Cardiac septum (tissue), 1 donor: ENCODE data around the gene RNASEH1. TPM values are rescaled to one million over a fixed set of nuclear protein-coding genes. Genes with fewer than 3 reads are reported as not detected.
"Not testable (repeated sequence)": the region's sequence is repeated elsewhere in the genome, so short reads cannot be mapped to it uniquely, and the experiment has no call there.

ENCODE experiments used
- DNase-seq: peaks from one replicate; pipeline ENCODE4 v3.0.0-alpha.2; 2020; ENCODE audit warnings: low spot score
- intact Hi-C: fragments of 100-400 bp; cut with DNase I; formaldehyde crosslinking; loops from one replicate; pipeline ENCODE4 v1.14.0; 2022
- total RNA-seq: library from RNA; stranded (reverse); fragmentation: NEBNext Ultra II Directional; extraction: Animal tissue kit (Norgen Biotek cat#: 25700); gene quantifications from one replicate; pipeline ENCODE4 v1.2.1, GENCODE V29; 2021
- donor health status: DM: no; HTN: no; CAD: no.

RNASEH1 gene
- total RNA-seq, 1 donor from 2014 or later: 21.4 TPM

- DNase-seq: no peak
- intact Hi-C loops: no loop called here
Observed at GRCh38 chr2:3527886-3528785, 30.0 kb downstream of the RNASEH1 start.

DNA sequence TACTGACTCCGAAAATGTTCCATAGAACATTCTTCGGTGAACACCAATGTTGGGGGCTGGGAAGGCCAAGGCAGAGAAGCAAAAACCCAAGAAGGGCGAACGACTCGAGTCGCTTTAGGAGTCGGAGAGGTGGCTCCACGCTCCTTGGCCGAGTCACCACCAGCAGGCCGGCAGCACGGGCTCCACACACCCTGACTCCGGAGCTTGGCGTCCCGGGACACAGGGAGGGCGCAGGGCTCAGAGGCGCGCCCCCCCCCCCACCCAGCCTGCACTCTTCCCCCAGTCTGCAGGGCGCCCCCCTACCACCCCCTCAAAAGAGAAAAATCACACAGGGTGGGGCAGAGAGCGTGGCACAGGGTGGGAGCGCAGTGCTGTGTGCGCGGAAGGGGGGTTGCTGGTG is 31.3 kb downstream of the RNASEH1 start:
- intact Hi-C loops: no loop called here
- no peak for DNase-seq

DNA sequence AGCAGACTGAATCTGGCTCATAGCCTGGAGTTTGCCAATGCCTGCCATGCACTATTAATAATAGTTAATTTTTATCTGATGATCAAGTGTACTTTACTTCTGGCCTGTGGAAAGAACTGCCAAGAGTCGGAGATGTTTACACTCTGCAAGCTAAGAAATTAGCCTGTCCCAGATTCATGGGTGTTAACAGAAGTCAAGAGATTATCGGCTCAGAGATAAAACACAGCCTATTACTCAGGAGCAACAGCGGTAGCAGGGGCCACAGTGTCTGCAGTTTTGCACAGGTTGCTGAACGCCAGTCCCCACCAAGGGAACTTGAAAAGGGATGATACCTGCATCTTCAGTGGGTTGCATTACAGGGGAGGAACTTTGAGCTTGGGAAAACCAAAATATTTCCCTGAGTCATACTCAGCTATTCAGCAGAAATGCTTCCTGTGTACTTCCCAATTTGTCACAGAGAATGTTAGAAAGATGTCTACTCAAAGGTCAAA is 34.5 kb downstream of the RNASEH1 start:
- DNase-seq: no peak
- intact Hi-C loops: no loop called here

- intact Hi-C loops: no loop called here
- no peak for DNase-seq
Observed at GRCh38 chr2:3522961-3523421, 35.1 kb downstream of the RNASEH1 start.

GRCh38 chr2:3520591-3520990 is 37.5 kb downstream of the RNASEH1 start:
- intact Hi-C loops: no loop called here
- DNase-seq: no peak

- intact Hi-C loops: loop anchor here (1.0 to 5.0 kb wide), 3 partner anchors 39 to 58 kb away; partner anchors contain the start of genes RNASEH1 and RPS7
- peak; percentile 91 for DNase-seq
Observed at GRCh38 chr2:3519255-3520205, 38.6 kb downstream of the RNASEH1 start, which contains the start of gene ADI1. Gene ADI1, minus strand, starts transcription at chr2:3519531. Its CDS starts 44 bp downstream, at chr2:3519487.

GRCh38 chr2:3518496-3519254 is 39.5 kb downstream of the RNASEH1 start:
- intact Hi-C loops: loop anchor here (1.0 to 5.0 kb wide), 3 partner anchors 40 to 59 kb away; partner anchors contain the start of genes RNASEH1 and RPS7
- peak; percentile 98 for DNase-seq

DNA sequence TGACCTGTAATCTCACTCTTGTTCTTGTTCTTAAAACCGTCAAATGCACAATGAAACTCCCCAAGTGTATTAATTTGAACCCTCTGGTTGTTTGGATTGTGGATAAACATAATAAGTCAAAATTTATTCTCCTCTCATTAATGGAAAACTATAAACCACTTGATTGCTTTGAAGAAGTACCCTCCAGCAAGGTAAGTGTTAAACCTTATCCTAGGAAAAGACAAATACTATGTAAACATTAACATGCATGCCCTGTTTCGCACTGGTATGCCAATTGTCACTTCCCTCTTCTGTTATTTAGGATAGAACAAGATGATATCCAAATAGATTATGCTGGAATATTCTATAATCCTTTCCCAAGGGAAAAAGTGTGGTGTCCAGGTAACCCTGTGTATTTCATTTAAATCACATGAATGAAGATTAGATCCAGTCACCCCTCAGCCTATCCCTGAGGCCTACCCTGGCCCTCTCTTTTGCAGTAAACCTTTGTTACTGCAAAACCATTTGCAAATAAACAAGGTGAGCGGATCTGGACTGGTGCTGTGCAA is 40.1 kb downstream of the RNASEH1 start:
- intact Hi-C loops: loop anchor here (5.0 kb wide), 2 partner anchors 46 to 59 kb away; partner anchors contain the start of gene RPS7
- DNase-seq: no peak

DNA sequence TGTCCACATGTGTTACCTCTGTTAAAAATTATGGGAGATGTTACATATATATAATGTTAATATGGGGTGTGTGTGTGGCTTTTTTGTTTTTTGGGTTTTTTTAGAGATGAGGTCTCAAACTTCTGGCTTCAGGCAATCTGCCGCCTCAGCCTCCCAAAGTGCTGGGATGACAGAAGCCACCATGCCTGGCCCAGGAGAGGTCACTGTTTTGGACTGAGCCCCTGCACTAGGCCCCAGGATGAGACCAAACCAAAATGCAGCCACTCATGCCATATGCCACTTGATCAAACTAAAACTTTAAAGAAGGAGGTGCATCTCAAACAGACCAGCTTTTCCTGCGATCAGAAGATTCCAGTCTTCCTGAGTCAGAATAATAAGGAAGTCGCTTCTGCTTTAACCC is 41.3 kb downstream of the RNASEH1 start:
- DNase-seq: peak; percentile 26
- intact Hi-C loops: loop anchor here (5.0 kb wide), 2 partner anchors 45 to 60 kb away; partner anchors contain the start of gene RPS7

DNA sequence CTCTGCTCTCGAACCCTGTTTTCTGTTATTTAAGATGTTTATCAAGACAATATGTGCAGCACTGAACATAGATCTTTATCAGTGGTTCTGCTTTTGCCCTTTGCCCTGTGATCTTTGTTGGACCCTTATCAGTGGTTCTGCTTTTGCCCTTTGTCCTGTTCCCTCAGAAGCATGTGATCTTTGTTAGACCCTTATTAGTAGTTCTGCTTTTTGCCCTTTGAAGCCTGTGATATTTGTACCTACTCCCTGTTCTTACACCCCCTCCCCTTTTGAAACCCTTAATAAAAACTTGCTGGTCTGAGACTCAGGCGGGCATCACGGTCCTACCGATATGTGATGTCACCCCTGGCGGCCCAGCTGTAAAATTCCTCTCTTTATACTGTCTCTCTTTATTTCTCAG is 42.7 kb downstream of the RNASEH1 start:
- DNase-seq: not testable (repeated sequence)
- intact Hi-C loops: loop anchor here (5.0 kb wide), 2 partner anchors 43 to 62 kb away; partner anchors contain the start of gene RPS7

- intact Hi-C loops: no loop called here
- DNase-seq: no peak
Observed at GRCh38 chr2:3513026-3513810, 44.9 kb downstream of the RNASEH1 start.

DNA sequence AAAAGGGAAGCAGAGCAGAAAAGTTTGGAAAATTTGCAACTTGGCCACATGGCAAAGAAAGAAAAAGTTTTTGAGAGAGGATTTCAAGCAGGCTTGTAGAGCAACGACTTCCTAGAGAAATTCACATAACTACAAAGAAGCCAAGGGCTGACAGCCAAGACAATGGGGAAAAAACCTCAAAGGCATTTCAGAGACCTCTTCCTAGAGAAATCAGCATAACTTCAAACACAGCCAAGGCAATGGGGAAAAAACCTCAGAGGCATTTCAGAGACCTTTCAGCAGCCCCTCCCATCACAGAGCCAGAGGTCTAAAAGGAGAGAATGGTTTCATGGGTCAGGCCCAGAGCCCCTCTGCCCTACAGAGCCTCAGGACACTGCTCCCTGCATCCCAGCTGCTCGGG is 46.0 kb downstream of the RNASEH1 start:
- DNase-seq: no peak
- intact Hi-C loops: no loop called here

DNA sequence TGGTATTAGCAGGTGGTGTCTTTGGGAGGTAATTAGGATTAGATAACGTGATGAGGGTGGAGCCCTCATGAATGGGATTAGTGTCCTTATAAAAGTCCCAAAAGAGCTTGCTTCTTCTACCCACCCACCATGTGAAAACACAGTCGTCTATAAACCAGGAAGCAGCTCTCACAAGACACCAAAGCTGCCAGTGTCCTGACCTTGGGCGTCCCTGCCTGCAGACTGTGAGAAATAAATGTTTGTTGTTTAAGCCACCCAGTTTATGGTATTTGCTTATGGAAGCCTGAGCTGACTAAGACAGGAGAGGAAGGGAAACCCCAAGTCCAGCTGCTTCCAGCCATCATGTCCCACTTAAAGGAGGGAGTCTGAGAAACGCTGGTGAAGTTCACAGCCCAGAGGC is 52.4 kb downstream of the RNASEH1 start:
- intact Hi-C loops: no loop called here
- peak; percentile 54 for DNase-seq

- intact Hi-C loops: no loop called here
Observed at GRCh38 chr2:3504741-3505140, 53.4 kb downstream of the RNASEH1 start.

DNA sequence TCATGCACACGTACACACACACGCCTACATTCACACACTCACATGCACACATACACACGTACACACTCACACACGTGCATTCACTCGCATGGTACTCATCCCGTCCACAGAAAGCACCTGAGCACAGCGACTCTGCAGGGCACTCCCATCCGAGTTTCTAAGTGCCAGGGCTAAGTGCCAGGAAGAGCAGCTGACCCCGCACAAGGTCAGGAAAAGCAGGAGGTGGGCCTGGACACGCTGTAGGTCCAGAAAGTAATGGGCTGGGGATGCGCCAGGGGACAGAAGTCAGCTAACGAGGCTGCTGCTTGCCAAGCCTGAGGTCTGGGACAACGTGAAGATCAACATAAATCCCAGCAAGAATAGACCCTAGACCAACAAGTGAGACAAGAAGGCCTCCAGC is 54.6 kb downstream of the RNASEH1 start:
- peak; percentile 47 for DNase-seq
- intact Hi-C loops: no loop called here

More at GRCh38 chr2:3504741-3505140, 53.4 kb downstream of the RNASEH1 start:
- no peak for DNase-seq

DNA sequence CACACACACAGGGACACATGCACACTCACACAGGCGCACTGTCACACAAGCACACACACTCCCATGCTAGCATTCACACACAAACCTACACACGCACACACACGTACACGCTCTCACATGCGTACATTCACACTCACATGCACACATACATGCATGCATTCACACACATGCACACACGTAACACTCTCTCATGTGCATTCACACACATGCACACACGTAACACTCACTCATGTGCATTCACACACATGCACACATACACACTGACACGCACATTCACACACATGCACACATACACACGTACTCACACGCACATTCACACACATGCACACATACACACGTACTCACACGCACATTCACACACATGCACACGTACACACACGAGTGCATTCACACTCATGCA is 55.1 kb downstream of the RNASEH1 start:
- intact Hi-C loops: no loop called here
- DNase-seq: peak; percentile 29

GRCh38 chr2:3500326-3500899 is 57.7 kb downstream of the RNASEH1 start:
- DNase-seq: peak; percentile 56
- intact Hi-C loops: no loop called here
